Activated naive CD8-positive, alpha-beta T cell treated with anti-CD3 and anti-CD28 coated beads, Interleukin-2, amount 10 ng/mL, durations not matched to agents 7 days and 5 days (primary cell): ENCODE results near the gene TTLL7. TPM values are rescaled to one million over a fixed set of nuclear protein-coding genes. Genes with fewer than 3 reads are reported as not detected.

Experiments used
- ATAC-seq: fragments of 150-1000 bp; cut with Tn5 transposase; one replicate; pipeline ENCODE4 v1.10.0; 2021; ENCODE audit warnings: low read depth, moderate library complexity
- POLR2A ChIA-PET: fragments of 350-600 bp; sonication (Branson Sonifier 250); formaldehyde crosslinking; loops from one replicate; lab custom pipeline; 2021; ENCODE audit warnings: antibody characterized with exemption; lab: Charles Lee
- DNase-seq: peaks from one replicate; pipeline ENCODE4 v3.0.0; 2021
- H3K27ac Mint-ChIP-seq: one replicate; pipeline ENCODE4 v1.8.0; 2022; ENCODE audit warnings: mild to moderate bottlenecking, mixed read lengths
- H3K27me3 Mint-ChIP-seq: one replicate; pipeline ENCODE4 v1.8.0; 2022; ENCODE audit warnings: mild to moderate bottlenecking, moderate library complexity, mixed read lengths
- H3K36me3 Mint-ChIP-seq: one replicate; pipeline ENCODE4 v1.8.0; 2021; ENCODE audit warnings: mild to moderate bottlenecking, mixed read lengths
- H3K4me1 Mint-ChIP-seq: one replicate; pipeline ENCODE4 v1.8.0; 2021; ENCODE audit warnings: mixed read lengths
- H3K4me3 Mint-ChIP-seq: one replicate; pipeline ENCODE4 v1.8.0; 2022; ENCODE audit warnings: mild to moderate bottlenecking, moderate library complexity, mixed read lengths
- H3K9me3 Mint-ChIP-seq: one replicate; pipeline ENCODE4 v1.8.0; 2021; ENCODE audit warnings: mixed read lengths
- total RNA-seq, 2 experiments: library from RNA; stranded (reverse); gene quantifications; one replicate each; pipeline ENCODE4 v1.2.3, GENCODE V29; 2021

The TTLL7 gene
- total RNA-seq, 2 experiments from 2014 or later, result 1.3 to 2.3 TPM

DNA sequence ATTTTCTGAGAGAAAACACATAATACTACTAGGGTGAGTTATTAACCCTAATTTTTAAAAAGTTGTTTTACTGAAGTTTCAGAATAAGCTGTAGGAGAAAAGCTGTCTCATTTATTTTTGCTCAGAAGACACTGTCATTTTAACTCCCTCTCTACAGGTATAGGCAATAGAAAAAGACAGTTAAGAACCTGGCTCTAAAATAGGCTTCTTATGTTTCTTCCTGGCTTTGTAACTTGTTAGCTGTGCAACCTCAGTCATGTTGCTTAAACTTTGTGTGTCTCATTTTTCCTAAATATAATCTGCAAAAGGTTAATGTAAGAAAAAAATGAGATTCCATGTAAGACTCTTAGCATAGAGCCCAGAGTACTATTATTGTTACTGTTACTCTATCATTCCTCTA is 64.4 kb downstream of the TTLL7 start:
- POLR2A ChIA-PET, result no interaction called here
- no peak overlapping the region for H3K4me3 Mint-ChIP-seq

DNA sequence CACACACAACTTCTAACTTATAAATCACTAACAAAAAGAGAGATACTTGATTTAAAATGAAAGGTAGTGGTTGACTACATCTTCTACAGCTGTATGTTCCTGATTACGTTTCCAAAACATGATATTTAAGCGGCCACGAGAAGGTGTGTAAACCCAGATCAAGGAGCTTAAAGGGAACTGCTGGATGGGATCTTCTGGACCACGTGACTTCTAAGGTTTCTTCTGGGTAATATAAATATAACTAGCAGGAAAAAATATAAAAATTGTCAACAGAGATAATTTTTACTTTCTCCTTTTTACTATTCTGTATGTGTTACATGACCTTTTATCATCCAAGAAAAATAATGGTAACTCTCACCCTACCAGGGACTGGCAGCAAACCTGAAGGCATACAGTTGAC is 66.2 kb downstream of the TTLL7 start:
- no peaks in the 10 kb centered on the region for H3K9me3 Mint-ChIP-seq
- ATAC-seq, result no peak
- H3K27ac Mint-ChIP-seq, result no peak overlapping the region
- no peak for DNase-seq
- H3K27me3 Mint-ChIP-seq, result peaks cover 3% of the 10 kb centered on the region
- POLR2A ChIA-PET, result no interaction called here
- peaks cover 2% of the 10 kb centered on the region for H3K4me1 Mint-ChIP-seq
- no peak overlapping the region for H3K4me3 Mint-ChIP-seq
- no peaks in the 10 kb centered on the region for H3K36me3 Mint-ChIP-seq

More for the DNA sequence above, 64.4 kb downstream of the TTLL7 start:
- no peaks in the 10 kb centered on the region for H3K36me3 Mint-ChIP-seq
- no peak for DNase-seq
- H3K27me3 Mint-ChIP-seq, result peaks cover 3% of the 10 kb centered on the region
- H3K9me3 Mint-ChIP-seq, result no peaks in the 10 kb centered on the region
- H3K4me1 Mint-ChIP-seq, result peaks cover 2% of the 10 kb centered on the region
- H3K27ac Mint-ChIP-seq, result no peak overlapping the region
- ATAC-seq, result no peak

DNA sequence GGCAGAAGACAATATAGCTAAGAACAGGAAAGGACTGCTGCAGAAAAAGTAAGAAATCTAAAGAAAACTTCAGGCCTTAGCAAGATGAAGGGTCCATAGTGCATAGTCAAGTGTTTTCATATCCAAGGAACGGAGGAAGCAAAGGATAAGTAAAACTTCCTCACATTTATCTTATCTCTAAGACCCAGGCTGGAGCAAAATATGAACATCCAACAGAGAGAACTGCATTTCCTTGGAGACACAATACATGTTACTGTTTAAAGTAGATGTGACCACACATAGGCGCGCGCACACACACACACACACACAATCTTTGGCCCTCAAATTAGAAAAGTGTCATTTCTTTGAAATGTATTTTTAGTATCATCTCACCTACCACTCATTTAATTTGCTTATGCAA is 66.7 kb downstream of the TTLL7 start:
- ATAC-seq (no peak), DNase-seq (no peak)
- H3K9me3 Mint-ChIP-seq, result no peaks in the 10 kb centered on the region
- H3K4me3 Mint-ChIP-seq, result no peak overlapping the region
- peaks cover 4% of the 10 kb centered on the region for H3K4me1 Mint-ChIP-seq
- POLR2A ChIA-PET, result no interaction called here
- no peaks in the 10 kb centered on the region for H3K36me3 Mint-ChIP-seq
- peaks cover 3% of the 10 kb centered on the region for H3K27me3 Mint-ChIP-seq
- H3K27ac Mint-ChIP-seq, result no peak overlapping the region

DNA sequence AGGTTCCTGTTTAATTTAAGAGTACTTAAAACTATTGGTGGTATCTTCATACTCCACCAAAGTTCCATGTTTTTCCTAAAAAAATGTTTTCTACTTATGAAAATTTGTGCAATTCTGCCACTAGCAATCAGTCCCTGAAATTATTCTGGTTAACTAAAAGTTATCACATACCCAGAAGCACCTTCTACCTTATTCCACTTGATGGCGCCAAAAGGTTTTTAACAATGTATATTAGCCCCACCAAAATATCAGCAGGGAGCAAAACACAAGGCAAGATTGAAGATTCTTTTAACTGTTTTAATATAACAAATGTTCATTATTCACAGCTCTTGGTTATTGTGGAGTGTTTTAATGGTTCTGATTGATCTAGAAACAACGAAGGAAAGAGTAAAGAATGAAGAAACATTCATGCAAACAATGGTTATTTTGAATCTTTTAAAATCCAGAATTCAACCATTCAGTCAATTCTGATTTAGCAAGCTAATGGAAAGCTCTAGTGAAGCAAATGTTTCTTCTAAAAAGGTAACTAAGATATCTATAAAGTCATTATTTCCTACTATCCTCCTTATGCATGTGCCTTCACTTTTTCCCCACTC is 67.2 kb downstream of the TTLL7 start:
- Mint-ChIP-seq H3K36me3 (no peaks in the 10 kb centered on the region), H3K27ac (no peak overlapping the region), H3K27me3 (peaks cover 3% of the 10 kb centered on the region), H3K9me3 (no peaks in the 10 kb centered on the region), H3K4me3 (no peak overlapping the region), H3K4me1 (peaks cover 4% of the 10 kb centered on the region)
- POLR2A ChIA-PET, result no interaction called here
- DNase-seq (no peak), ATAC-seq (peak; percentile 82)

DNA sequence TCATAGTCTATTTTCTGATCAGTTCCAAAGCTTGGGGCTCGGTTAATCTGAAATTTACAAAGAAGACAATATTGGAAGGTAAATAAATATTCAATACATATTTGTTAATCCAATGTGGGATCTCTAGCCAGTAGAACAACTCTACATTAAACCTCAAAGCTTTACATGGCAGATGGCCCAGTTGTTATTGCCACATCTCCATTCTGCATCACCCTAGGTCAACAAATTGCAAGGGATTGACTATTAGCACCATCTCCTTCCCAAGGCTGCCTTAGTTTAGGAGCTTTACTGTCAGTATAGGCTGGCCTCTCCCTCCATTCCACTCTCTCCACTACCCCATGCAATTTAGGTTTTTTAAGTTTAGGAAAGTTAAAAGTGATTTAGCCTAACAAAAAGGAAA is 69.7 kb downstream of the TTLL7 start:
- DNase-seq, result no peak
- no peak overlapping the region for H3K4me3 Mint-ChIP-seq
- peaks cover 3% of the 10 kb centered on the region for H3K4me1 Mint-ChIP-seq
- no peaks in the 10 kb centered on the region for H3K27me3 Mint-ChIP-seq
- ATAC-seq, result no peak
- H3K9me3 Mint-ChIP-seq, result no peaks in the 10 kb centered on the region
- no peak overlapping the region for H3K27ac Mint-ChIP-seq
- POLR2A ChIA-PET, result no interaction called here
- H3K36me3 Mint-ChIP-seq, result no peaks in the 10 kb centered on the region

DNA sequence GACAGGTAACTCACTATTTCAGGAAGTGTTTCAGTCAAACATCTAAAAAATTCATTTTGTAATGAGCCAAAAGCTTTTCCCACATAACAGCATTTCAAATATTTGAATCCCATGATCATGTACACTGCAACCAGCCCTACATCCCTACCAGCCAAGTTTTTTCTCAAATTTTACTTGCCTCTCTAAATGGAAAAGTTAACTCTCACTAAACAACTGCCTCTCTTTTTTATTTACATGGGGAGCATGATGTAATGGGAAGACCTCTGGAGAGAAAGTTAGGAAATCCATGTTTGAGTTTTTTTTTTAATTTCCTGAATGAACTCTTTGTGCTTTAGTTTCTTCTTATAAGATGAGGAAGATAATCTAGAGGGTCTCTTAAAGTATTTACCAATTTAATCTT is 70.5 kb downstream of the TTLL7 start:
- Mint-ChIP-seq H3K27me3 (no peaks in the 10 kb centered on the region), H3K36me3 (no peaks in the 10 kb centered on the region), H3K9me3 (no peaks in the 10 kb centered on the region), H3K27ac (no peak overlapping the region), H3K4me3 (no peak overlapping the region), H3K4me1 (peaks cover 3% of the 10 kb centered on the region)
- DNase-seq (no peak), ATAC-seq (no peak)
- POLR2A ChIA-PET, result no interaction called here

DNA sequence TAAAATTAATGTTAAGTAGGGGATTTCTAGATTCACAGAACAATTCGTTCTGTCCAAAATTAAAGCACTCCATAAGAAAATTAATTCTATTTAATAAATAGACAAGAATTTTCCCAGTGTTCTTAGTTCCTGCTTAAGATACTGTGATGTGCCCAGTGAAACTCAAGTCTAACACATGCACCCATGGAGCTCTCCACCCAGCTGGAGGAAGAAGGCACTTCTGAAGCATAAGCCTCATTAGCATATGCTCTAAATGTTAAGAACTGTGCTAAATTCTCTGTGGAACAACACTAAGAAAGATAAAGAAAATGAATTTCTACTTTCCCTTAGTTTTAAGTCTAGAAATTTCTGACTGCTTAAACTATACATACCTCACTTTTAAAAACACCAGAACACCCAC is 71.2 kb downstream of the TTLL7 start:
- DNase-seq, result no peak
- Mint-ChIP-seq H3K27me3 (no peaks in the 10 kb centered on the region), H3K4me3 (no peak overlapping the region), H3K4me1 (peaks cover 3% of the 10 kb centered on the region), H3K27ac (no peak overlapping the region), H3K36me3 (no peaks in the 10 kb centered on the region), H3K9me3 (no peaks in the 10 kb centered on the region)
- POLR2A ChIA-PET, result no interaction called here
- no peak for ATAC-seq

DNA sequence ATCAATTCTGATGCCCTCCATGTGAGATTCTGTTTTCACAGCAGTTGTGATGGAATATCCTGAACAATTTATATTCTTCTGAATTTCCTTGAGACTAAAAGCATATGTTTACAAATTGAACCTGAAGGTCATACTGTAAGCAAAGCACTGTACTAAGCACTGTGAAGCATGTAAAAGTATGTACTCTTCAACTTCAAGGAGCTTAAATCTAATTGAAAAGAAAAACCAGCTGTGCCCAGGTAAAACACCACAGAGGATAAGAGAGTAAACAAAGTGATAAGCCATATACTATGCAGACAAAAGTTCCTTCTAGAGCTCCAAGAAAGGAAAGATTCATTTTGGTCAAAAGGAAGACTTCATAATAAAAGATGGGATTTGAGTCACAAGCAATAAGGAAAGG is 71.9 kb downstream of the TTLL7 start:
- H3K4me1 Mint-ChIP-seq, result peaks cover 3% of the 10 kb centered on the region
- POLR2A ChIA-PET, result no interaction called here
- no peak for ATAC-seq
- DNase-seq, result no peak
- no peaks in the 10 kb centered on the region for H3K27me3 Mint-ChIP-seq
- no peak overlapping the region for H3K4me3 Mint-ChIP-seq
- no peak overlapping the region for H3K27ac Mint-ChIP-seq
- H3K9me3 Mint-ChIP-seq, result no peaks in the 10 kb centered on the region
- no peaks in the 10 kb centered on the region for H3K36me3 Mint-ChIP-seq

DNA sequence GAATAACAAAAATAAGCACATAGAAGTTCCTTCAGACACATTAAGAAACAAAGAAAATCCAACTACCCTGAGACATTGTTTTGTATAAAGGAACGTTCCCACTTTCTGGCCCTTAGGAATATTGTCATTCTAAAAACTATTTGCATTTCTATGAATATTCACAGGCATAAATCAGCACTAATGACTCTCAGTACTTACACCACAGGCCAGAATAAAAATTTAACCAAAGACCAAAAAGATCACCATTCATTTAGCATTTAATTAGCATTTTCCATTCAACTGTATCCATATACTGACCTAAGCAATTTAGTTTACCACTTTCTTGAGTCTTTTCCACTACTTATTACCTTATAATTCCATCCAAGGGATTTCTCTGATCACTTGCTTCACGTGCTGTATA is 75.4 kb downstream of the TTLL7 start:
- Mint-ChIP-seq H3K36me3 (no peaks in the 10 kb centered on the region), H3K27me3 (peaks cover 5% of the 10 kb centered on the region), H3K27ac (no peak overlapping the region), H3K4me3 (no peak overlapping the region), H3K4me1 (peaks cover 3% of the 10 kb centered on the region), H3K9me3 (no peaks in the 10 kb centered on the region)
- POLR2A ChIA-PET, result no interaction called here
- ATAC-seq (no peak), DNase-seq (no peak)

DNA sequence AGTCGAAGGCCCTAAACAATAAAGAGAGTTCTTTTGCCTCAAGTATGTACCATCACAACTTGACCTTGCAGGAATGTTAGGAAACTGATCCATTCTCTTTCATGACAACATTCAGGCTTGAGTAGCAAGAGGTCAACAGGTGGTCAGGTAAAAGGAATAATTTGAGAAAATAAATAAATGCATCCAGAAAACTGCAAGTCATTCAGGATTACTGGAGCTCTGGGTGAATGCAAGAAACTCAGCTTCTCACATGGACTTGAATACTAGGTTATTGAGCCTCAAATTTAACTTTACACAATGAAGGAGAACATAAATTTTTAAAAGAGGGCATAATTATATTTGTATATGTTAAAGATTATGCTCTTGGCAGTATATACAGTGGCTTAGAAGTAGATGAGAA is 76.5 kb downstream of the TTLL7 start:
- ATAC-seq (no peak), DNase-seq (no peak)
- no peak overlapping the region for H3K27ac Mint-ChIP-seq
- no peaks in the 10 kb centered on the region for H3K9me3 Mint-ChIP-seq
- POLR2A ChIA-PET, result no interaction called here
- H3K36me3 Mint-ChIP-seq, result no peaks in the 10 kb centered on the region
- no peak overlapping the region for H3K4me3 Mint-ChIP-seq
- H3K4me1 Mint-ChIP-seq, result peaks cover 3% of the 10 kb centered on the region
- H3K27me3 Mint-ChIP-seq, result peaks cover 5% of the 10 kb centered on the region

DNA sequence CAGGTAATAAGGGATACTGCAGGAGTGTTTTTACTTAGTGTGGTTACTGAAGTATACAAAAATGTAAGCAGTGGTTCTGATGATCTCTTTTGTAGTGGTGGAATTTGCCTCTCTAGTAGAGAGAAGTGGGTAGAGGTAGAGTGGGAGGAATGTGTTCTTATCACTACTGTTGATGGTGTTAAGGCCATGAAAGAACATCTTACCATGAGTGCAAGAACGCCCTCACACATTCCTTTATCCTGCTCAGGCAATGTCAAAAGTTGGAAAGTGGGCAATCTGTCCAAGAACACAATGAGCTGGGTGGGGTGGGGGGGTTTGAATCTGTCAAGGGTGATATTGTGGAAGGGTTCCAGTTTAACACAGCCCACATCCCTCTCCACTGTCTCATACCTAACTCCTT is 78.6 kb downstream of the TTLL7 start:
- POLR2A ChIA-PET, result no interaction called here
- peaks cover 2% of the 10 kb centered on the region for H3K9me3 Mint-ChIP-seq
- DNase-seq, result no peak
- H3K4me3 Mint-ChIP-seq, result no peak overlapping the region
- H3K27ac Mint-ChIP-seq, result no peak overlapping the region
- no peaks in the 10 kb centered on the region for H3K36me3 Mint-ChIP-seq
- H3K27me3 Mint-ChIP-seq, result peaks cover 5% of the 10 kb centered on the region
- H3K4me1 Mint-ChIP-seq, result no peaks in the 10 kb centered on the region
- ATAC-seq, result no peak

DNA sequence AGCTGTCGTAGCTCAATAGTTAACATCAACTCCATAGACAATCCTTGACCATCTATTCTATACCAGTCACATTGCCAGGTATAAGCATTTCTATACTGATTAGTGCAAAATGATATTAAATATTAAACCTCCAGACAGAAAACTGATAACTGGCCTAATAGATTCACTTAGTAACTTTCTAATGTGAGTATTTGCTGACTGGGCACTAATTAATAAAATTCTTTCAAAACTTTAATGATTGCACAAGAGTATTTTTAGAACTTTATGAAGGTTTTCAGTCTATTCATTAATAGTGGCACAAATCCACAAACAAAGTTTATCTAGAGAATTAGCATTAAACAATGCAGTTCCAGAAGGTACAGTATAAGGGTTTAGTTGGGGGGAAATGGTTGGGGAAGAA is 79.1 kb downstream of the TTLL7 start:
- POLR2A ChIA-PET, result no interaction called here
- no peaks in the 10 kb centered on the region for H3K36me3 Mint-ChIP-seq
- ATAC-seq, result no peak

DNA sequence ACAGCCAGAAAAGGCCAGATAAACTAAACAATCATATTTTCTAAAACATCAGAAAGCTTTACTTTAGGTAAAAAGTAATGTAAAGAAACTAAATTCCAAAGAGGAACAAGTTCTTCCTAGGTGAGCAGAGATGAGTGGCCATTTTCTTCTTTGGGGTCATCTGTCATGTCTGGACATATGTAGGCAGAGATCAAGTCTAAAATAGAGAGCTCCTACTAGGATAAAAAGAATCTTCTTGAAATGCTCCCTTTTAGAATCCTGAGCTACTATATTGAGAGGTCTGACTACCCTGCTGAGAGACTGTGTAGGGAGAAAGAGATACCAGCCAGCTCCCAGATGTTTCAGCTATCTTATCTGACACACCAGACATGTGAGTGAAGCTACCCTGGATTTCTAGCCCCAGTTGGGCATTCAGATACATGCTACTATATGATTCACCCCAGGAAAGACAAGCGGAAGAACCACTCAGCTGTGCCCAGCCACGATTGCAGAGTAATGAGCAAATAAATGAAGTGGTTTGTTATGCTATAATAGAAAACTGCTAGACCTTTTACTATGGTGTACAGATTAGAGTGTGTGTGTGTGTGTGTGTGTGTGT is 80.1 kb downstream of the TTLL7 start:
- POLR2A ChIA-PET, result no interaction called here
- Mint-ChIP-seq H3K36me3 (no peaks in the 10 kb centered on the region), H3K9me3 (peaks cover 5% of the 10 kb centered on the region), H3K27me3 (peaks cover 5% of the 10 kb centered on the region), H3K27ac (no peak overlapping the region), H3K4me3 (no peak overlapping the region), H3K4me1 (no peaks in the 10 kb centered on the region)
- no peak for ATAC-seq
- DNase-seq, result no peak

More for the DNA sequence above, 79.1 kb downstream of the TTLL7 start:
- peaks cover 5% of the 10 kb centered on the region for H3K27me3 Mint-ChIP-seq
- no peaks in the 10 kb centered on the region for H3K4me1 Mint-ChIP-seq
- no peak for DNase-seq
- no peak overlapping the region for H3K4me3 Mint-ChIP-seq
- no peak overlapping the region for H3K27ac Mint-ChIP-seq
- H3K9me3 Mint-ChIP-seq, result peaks cover 3% of the 10 kb centered on the region

DNA sequence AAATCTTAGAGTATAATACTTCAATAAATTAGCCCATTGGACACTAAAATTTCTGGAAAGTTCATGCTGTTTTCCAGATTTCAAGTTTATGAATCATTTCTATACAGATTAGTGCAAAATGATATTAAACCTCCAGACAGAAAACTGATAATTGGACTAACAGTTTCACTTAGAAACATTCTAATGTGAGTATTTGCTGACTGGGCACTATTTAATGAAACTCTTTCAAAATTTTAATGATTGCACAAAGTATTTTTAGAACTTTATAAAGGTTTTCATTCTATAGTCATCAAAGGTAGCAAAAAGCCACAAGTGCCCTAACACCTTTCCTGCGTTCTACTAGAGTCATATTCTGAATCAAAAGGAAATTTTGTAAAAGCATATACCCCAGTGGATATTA is 81.0 kb downstream of the TTLL7 start:
- peaks cover 5% of the 10 kb centered on the region for H3K27me3 Mint-ChIP-seq
- H3K4me1 Mint-ChIP-seq, result no peaks in the 10 kb centered on the region
- no peaks in the 10 kb centered on the region for H3K36me3 Mint-ChIP-seq
- no peak for ATAC-seq
- H3K27ac Mint-ChIP-seq, result no peak overlapping the region
- peaks cover 5% of the 10 kb centered on the region for H3K9me3 Mint-ChIP-seq
- POLR2A ChIA-PET, result no interaction called here
- no peak for DNase-seq
- H3K4me3 Mint-ChIP-seq, result no peak overlapping the region
